MM.1S (cell line): ENCODE measurements around the gene PLOD3.

Experiments used
- CTCF ChIP-seq: fragments of 300-600 bp; sonication (generic); IDR thresholded peaks from 2 replicates; pipeline ENCODE4 v1.5.1; 2016; ENCODE audit warnings: antibody characterized with exemption, low read length, mixed read lengths
- EZH2 ChIP-seq: fragments of 300-600 bp; sonication (generic); optimal IDR thresholded peaks from 2 replicates; pipeline ENCODE3; 2017; ENCODE audit warnings: low read depth, mild to moderate bottlenecking, antibody characterized with exemption, low read length, mixed read lengths
- EZH2phosphoT487 ChIP-seq: fragments of 300-600 bp; sonication (generic); IDR thresholded peaks from 2 replicates; pipeline ENCODE4 v1.6.1; 2018; ENCODE audit warnings: antibody characterized with exemption, low read length

- TF ChIP-seq CTCF: no peak
- no peak for TF ChIP-seq EZH2
- TF ChIP-seq EZH2phosphoT487: no peak
Measured at GRCh38 chr7:101241443-101242349, 24.3 kb upstream of the PLOD3 start.
